GM21786 (cell line): ENCODE results near the gene KRTAP10-8.
"Not testable (repeated sequence)": the region's sequence is repeated elsewhere in the genome, so short reads cannot be mapped to it uniquely, and the experiment has no call there.

Experiments
- ATAC-seq: cut with Tn5 transposase; IDR thresholded peaks from one replicate; pipeline ENCODE4 v1.9.1; 2021; ENCODE audit not compliant: unreplicated experiment

KRTAP10-8 gene

DNA sequence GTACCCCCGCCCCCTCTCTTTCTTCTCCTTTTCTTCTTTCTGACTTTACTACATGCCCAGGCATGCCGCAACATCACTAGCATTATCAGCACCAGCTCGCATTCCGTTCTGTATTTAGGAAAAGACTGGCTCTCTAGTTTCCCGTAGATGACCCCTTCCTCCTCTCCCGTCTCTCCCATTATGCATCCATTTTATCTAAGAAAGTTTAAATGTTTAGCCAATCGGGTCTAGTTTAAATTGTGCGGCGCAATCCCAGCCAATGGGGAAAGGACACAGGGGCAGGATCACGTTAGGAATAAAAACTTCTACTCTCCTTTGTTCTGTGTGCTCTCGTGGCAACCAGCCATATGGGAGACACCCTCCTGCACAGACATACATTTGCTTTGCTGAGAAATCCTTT is 13.8 kb upstream of the KRTAP10-8 start:
- no peak for ATAC-seq

GRCh38 chr21:44599264-44600029 is 12.4 kb upstream of the KRTAP10-8 start:
- no peak for ATAC-seq

GRCh38 chr21:44600118-44600978 is 11.5 kb upstream of the KRTAP10-8 start, which contains the start of gene KRTAP10-7:
KRTAP10-7 (plus strand) TSS chr21:44600597; CDS start chr21:44600622, 25 bp downstream.
- not testable (repeated sequence) for ATAC-seq

DNA sequence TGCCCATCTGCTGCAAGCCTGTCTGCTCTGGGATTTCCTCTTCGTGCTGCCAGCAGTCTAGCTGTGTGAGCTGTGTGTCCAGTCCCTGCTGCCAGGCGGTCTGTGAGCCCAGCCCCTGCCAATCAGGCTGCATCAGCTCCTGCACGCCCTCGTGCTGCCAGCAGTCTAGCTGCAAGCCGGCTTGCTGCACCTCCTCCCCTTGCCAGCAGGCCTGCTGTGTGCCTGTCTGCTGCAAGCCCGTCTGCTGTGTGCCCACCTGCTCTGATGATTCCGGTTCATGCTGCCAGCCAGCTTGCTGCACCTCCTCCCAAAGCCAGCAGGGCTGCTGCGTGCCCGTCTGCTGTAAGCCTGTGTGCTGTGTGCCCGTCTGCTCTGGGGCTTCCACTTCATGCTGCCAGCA is 10.8 kb upstream of the KRTAP10-8 start:
- ATAC-seq, result not testable (repeated sequence)

DNA sequence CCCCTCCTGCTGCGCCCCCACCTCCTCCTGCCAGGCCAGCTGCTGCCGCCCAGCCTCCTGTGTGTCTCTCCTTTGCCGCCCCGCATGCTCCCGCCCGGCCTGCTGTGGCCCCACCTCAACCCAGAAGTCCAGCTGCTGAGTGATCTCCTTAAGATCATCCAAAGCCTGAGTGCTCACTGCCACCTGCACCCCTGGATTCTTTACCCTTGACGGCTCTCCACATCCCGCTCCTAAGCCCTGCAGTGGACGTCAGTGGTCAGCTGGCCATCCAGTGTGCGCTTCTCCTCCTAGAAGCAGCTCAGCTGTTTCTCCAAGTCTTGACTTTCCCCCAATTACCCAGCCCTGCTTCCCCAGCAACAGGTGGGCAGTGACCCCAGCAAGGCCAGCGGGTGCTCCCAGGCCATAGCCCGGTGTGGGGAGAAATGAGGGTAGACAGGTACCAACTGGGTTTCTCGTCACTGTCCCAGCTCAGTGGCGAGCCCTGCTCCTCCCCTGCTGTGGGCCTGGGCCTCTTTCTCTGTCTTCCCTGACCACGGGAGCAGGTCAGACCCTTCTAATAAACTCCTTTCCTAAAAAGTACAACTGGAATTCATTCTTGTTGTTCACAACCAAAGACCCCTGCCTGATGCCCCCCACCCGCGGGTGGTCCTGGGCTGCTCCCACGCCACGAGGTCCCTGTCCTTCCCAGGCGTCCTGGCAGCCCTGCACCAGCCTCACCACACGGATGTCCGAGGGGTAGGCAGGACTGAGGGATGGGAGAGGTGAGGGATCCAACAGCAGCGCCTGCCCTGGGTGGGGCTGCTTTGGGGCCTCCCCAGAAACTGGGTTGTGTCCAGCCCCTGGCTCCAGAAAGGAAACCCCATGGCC is 10.1 kb upstream of the KRTAP10-8 start:
- no peak for ATAC-seq

DNA sequence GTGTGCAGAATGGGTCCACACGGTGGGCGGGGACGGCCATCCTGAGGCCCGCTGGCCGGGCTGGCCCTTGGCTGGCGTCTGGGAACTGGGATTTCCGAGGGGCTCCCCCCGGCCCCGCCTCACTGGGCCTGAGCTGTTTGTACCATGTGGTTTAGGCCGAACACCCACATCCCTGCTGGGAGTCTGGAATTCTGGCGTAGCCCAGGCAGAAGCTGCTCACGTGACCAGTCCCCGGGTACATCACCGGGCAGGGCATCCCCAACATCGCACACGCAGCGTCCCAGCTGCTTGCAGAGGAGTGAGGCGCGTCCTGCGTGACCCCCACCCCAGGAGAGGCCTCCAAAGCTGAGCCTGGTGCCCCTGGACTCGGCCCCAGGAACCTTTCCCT is 9.4 kb upstream of the KRTAP10-8 start:
- ATAC-seq, result no peak

DNA sequence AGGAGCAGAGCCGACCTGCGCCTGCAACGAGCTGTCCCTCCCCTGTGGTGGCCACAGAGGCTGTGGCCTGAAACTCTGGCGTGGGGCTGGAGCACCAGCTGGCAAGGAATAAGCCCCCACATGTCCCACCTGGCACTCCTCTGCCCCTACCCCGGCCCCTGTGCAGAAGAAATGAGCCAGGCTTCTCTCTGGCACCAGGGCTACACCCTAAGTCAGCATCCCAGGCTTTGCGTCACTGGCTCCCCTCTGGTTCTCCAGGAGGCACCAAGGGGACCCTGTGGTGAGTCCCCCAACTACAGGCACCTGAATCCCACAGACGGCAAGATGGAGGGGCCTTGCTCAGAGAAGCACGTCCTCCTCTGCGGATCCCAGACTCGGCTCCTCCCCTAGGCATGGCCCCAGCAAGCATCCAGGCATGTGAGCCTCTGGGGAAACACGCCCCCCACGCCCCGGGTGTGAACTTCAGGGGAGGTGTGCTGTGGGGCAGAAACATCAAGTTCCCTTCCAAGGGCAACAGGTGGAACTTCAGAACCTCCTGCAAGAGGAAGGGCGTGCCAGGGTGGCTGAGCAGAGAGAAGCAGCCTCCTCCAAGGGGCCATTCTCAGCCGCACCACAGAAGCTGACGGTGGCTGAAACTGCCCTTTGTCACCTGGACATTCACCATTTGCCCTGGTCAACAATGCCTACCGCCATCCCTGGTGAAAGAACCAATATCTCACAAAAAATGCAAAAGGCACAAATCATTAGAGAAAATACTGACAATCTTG is 8.6 kb upstream of the KRTAP10-8 start:
- ATAC-seq, result no peak

GRCh38 chr21:44603911-44604310 is 8.0 kb upstream of the KRTAP10-8 start:
- ATAC-seq, result no peak

DNA sequence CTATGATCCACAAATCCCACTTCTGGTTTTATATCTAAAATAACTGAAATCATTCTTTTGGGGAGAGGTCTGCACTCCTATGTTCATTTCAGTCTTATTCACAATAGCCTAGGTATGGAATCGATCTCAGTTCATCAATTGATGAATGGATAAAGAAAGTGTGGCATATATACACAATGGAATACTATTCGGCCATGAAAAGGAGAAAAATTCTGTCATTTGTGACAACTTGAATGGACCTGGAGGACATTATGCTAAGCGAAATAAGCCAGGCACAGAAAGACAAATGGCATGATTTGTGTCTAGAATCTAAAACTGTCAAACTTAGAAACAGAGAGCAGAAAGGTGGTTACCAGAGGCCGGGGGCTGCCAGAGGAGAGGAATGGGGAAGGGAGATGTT is 5.4 kb upstream of the KRTAP10-8 start:
- ATAC-seq, result no peak

- no peak for ATAC-seq
These were observed 2.7 kb upstream of the KRTAP10-8 start for GRCh38 chr21:44609193-44609592.

DNA sequence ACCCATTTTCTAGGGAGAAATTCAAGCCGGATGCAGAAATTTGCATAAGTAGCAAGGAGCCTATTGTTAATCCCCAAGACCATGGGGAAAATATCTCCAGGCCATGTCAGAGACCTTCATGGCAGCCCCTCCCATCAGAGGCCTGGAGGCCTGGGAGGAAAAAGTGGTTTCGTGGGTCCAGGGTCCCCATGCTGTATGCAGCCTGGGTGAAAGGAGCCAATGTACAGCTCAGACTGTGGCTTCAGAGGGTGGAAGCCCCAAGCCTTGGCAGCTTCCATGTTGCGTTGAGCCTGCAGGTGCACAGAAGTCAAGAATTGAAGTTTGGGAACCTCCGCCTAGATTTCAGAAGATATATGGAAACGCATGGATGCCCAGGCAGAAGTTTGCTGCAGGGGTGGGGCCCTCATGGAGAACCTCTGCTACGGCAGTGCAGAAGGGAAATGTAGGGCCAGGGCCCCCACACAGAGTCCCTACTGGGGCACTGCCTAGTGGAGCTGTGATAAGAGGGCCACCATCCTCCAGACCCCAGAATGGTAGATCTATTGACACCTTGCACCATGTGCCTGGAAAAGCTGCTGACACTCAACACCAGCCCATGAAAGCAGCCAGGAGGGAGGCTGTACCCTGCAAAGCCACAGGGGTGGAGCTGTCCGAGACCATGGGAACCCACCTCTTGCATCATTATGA is 1.6 kb upstream of the KRTAP10-8 start:
- not testable (repeated sequence) for ATAC-seq

DNA sequence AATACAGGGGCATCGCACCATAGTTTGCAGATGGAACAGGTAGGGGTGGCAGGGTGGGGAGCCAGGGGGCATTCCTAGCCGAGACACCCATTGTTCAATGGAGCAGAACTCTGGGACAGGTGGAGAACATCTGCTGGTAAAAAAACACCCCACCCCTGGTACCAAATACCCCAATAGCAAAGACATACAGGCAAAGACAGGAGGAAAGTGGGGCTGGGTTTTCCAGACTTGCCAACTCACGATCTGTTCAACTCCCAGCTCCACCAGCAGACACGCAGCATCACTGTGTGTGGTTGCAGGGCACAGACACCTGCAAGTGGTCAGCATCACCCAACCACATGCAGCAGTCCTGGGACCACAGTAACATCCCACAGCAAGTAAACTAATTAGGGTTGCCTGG is 328 bp upstream of the KRTAP10-8 start:
- ATAC-seq, result no peak

DNA sequence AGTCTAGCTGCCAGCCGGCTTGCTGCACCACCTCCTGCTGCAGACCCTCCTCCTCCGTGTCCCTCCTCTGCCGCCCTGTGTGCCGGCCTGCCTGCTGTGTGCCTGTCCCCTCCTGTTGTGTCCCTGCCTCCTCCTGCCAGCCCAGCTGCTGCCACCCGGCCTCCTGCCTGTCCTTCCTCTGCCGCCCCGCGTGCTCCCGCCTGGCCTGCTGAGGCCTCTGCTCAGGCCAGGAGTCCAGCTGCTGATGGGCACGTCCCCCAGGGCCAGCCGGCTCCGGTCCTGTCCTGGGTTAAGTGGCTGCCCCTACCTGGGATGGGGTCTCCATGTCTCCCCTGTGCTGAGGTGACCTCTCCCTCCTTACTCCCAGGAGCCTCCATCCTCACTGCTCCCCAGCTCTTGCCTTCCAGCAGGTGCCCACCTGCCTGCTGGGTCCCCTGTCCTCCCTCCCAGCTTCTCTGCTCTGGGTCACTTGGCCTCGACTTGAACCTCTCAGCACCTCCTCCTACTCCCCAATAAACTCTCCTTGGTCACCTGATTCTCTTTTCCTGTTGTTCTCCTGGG is 870 bp downstream of the KRTAP10-8 start:
- no peak for ATAC-seq

GRCh38 chr21:44613386-44614155 is 1.7 kb downstream of the KRTAP10-8 start:
- ATAC-seq, result no peak

GRCh38 chr21:44614161-44614631 is 2.3 kb downstream of the KRTAP10-8 start:
- no peak for ATAC-seq

DNA sequence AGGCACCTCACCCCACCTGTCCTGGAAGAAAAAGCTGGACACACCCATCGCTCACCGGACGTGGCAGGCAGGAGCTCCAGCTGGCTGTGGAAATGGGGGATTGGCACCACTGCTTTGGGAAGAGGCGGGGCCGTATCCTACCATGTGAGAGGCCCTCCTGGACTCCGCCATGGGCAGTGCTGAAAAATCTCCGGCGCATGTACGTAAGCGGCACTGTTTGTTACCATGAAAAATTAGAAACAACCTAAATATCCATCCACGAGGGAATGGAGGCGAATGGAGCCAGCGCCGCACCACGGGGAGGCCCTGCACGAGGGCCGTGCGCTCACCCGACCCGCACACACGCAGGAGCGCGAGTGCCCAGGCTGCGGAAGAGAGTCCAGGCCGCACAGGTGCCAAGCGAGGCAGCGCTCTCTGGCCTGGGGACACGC is 3.1 kb downstream of the KRTAP10-8 start:
- no peak for ATAC-seq

DNA sequence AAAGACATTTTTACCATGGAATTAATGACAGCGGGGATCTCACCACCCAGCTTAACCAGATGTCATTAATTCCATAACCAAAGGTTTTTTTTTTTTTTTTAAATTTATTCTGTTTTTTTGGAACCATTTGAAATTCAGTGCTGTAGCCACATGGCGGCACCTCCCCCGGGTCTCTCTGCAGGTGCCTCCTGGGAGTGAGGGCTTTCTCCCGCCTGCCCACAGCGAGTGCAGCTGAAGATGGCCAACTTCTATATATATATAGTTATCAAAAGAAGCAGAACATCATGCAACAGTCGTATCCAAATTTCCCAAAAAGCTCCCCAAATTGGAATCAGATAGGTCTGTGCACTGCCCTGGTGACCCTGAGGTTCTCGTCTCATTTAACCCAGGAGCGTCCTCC is 3.6 kb downstream of the KRTAP10-8 start:
- no peak for ATAC-seq

DNA sequence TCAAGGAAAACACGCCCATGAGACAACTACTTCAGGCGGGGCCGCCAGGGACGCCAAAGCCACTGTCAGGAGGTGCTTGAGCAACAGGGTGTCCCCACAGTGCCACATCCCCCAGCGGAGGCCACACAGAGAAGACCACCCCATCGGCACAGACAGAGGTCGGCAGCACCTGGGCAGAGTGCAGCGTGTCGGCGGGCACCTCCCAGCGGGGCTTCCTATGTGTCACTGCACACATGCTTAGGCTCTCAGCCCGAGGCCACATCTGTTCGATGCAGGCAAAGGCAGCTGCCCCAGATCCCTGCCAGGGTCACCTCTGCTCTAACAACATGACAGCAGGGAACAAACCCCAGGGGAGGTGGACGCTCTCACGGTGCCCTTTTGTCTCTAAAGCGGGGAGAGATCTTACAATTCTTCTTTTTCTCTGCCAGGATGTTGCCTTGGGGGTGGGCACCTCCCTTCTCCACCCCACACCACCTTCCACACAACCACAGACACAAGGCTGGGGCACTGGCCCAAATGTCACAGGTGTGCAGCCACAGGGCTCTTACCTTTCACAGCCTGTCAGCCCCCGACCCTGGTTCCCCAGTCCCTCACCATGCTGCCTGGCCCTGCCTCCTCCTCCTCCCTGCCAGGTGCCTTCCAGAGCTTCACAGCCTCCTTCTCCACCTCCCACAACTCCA is 4.2 kb downstream of the KRTAP10-8 start:
- ATAC-seq, result no peak
